HG02852 (cell line): Measurements from ENCODE around the gene CTSO.
A peak's percentile ranks its signal among the peaks of the same experiment; 100 is the strongest.
"Not testable (repeated sequence)": the region's sequence is repeated elsewhere in the genome, so short reads cannot be mapped to it uniquely, and the experiment has no call there.

ENCODE experiments used
- ATAC-seq: cut with Tn5 transposase; IDR thresholded peaks from one replicate; pipeline ENCODE4 v1.9.1; 2021; ENCODE audit warnings: mild to moderate bottlenecking, moderate library complexity; ENCODE audit not compliant: unreplicated experiment

The CTSO gene

DNA sequence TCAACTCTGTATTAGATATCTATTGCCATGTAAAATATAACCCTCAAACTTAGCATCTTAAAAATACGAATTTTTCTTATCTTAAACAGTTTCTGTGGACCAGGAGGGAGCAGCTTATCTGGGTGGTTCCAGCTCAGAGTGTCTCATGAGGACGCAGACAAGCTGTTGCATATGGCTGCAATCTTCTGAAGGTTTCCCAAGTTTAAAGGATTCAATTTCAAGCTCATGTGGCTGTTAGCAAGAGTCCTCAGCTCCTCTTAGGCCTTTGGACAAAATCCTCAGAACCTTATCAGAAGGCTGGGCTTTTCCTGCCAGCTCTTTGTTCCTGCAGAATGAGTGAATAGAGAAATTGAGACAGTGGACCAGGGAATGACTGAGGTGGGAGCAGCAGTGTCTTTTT lies 2.8 kb upstream of the CTSO start:
- no peak for ATAC-seq

DNA sequence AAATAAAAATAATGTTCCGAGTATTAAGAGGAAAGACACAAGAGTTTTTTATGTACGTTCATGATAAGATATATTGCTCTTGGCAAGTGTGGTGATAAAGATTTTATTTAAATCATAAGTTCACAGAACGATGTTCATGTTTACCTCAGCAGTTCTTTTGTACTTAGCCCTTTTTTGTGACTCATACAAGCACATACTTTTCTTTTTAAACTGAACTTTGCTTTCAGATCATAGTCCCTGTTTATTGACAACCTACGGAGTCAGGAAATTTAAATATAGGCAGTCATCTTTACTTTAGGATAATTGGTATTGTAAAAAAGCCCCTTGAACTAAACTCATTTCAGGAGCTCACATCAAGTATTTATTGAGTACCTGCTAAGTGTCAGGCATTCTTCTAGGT lies 1.3 kb upstream of the CTSO start:
- ATAC-seq: no peak

DNA sequence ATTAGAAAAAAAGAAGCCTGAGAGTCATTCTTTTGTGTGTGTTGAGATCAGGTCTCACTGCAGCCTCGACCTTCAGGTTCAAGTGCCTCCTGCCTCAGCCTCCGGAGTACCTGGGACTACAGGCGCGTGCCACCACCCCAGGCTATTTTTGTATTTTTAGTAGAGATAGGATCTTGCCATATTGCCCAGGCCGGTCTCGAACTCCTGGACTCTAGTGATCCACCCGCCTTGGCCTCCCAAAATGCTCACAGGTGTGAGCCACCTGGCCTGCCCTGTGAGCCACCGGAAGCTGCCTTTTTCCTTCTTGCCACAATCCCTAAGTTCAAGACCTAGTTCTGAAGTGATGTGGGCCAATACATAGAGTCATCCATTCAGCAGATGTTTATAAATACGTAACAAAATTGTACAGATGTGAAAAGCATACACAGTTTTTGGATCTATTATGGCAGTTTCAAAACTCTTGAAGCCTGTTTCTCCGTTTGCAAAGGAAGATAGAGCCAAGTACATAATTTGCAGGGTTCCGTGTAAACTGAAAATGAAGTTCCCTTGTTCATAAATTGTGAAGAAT lies 536 bp upstream of the CTSO start:
- no peak for ATAC-seq

DNA sequence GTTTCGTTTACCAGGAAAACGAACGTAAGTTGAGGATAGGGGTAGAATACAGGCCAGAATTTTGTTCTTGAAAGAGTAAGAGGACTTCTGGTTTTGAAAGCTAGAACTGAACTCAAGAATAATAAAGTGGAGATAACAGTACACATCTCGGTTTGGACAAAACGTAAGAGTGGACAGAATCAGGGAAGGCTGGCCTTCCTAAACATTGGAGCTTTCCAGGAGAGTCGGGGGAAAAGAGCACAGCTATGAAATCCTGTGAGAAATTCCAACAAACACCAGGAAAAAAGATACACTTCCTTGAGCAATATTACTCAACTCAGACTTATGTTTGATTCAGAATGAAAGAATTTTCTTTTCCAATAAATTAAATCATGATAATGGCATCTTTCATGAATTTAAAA lies 1.2 kb downstream of the CTSO start:
- no peak for ATAC-seq

DNA sequence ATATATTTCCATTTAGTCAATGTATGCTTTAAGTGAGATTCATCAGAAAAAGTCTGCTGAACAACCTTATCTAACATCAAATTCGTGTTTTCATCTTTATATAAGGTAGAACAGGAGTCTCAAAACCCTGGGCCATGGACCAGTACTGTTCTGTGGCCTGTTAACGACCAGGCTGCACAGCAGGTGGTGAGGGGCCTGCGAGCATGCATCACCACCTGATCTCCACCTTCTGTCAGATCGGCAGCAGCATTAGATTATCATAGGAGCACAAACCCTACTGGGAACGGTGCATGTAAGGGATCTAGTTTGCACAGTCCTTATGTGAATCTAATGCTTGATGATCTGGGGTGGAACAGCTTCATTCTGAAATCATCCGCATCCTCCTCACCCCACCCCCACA lies 3.2 kb downstream of the CTSO start:
- no peak for ATAC-seq

DNA sequence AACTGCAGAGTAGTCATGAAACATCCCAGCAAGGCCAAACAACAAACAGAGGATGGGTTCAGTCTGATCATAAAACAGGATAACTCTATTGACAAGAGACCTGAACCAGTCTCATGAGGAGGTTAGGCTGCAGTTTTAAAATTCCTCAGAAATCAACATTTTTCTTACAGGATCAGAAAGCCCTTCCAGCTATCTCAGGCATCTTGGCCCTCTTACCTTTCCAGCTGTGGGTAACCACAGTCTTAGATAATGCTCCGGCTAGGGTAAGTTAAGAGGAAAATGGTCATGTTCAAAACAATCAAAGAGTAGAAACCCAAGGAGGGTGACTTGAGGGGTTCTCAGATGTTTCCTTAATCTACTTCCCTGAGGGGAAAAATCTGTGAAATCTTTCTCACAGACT lies 5.1 kb downstream of the CTSO start:
- no peak for ATAC-seq

DNA sequence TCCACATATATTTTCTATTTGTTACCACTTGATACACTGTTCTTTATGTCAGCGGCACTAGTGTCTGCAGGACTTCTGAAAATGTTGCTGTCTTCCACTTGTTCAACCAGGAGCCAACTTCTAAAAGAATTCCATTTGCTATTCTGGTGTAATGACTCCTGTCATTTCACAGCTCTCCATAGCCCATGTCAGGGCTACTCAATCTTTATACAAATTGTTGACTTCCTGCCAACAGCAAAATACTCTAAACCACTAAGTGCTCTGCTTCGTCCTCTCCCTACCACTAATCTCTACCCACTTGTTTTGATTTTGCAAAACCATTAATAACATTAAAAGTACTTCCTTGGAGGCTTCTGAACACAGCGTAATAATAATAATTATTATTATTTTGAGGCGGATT lies 7.2 kb downstream of the CTSO start:
- no peak for ATAC-seq

DNA sequence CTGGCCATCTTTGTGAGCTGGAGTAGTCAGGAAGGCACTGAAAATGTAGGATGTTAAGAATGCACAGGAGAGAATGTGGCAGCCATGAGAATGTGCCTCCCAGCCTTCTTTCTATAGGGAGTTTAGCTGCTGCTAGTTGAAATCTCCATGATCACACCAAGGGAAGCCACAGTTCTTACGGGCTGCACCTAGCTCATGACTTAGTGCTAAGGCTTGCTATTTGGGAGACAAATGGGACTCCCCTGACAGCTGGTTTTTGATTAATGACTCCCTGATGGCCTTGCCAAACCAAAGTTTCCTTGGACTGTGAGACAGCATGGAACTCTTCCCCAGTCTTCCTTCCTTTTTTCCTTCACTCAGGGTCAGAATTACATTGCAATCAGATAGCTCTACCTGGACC lies 9.2 kb downstream of the CTSO start:
- no peak for ATAC-seq

DNA sequence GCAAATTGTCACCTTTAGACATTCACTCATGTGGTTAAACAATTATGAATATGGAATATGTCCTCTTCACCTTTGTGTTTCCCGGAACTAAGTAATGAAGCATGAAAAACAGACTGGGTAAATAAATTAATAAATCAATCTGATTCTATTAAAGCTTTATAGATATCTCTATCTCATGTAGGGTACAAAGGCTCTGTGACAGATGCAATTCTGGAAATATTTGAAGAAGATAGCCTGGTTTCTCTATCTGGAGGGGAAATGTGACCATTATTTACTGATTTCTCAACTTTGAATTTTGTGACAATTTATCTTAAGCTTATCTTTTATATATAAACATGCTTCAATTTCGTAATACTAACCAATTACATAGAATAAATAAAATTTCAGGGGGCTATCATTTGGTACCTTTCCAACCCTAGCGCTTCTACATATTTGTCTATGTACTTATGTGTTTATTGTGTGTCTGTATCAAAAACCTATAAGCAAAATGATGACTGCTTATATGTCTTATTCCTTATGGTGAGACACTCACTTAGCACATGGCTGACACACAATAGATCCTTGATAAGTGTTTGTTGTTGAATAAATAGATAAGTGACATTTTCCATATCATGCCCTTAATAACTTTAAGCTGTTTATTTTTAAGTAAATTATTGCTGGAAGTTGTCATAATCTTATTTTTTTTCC lies 9.9 kb downstream of the CTSO start:
- ATAC-seq: no peak

DNA sequence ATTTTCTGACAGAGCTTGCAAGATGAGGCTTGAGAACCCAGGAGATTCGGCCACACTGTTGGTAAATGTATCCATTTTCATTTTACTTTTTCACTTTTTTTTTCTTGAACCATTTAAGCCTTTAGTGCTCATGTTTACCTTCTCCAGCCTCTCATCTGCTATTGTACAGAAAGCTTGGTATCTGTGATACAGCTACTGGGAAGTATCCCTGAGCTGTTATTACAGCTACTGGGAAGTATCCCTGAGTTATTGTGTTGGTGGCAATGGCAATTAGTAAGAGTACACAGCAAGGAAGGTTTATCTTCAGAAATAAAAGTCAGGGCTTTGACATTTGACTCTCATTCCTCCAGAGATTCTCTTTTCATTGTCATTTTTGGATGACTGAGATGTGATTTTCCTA lies 11.8 kb downstream of the CTSO start:
- ATAC-seq: no peak

DNA sequence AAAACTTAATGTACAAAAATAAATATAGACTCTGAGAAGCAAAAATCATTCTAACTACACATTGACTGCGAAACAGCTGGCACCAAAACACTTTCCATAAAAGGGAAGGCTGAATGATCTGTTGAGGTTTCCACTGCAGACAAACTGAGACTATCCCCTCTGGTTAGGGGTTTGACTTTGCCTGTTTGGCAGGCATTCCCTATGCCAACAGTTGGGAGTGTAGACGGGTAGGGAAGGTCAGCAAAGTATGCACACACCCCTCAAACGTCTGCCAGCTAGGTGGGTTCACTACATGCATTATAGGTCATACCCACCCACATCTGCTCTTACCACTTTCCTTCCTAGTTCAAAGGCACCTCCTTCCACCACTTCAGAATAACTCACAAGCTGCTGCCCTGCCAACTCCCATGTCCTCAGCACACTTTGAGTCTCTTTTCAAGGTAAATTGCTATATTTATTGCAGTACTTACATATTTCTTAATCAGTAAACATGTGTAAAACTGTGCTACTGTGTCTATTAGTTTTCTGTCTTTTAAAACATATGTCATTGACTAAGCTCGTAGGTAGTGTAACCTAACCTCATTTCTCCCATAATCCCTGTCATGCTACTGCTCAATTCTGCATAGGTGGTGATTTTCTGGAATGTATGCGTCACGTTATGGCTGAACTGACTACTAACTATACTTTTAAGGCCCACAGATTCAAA lies 12.4 kb downstream of the CTSO start:
- no peak for ATAC-seq

DNA sequence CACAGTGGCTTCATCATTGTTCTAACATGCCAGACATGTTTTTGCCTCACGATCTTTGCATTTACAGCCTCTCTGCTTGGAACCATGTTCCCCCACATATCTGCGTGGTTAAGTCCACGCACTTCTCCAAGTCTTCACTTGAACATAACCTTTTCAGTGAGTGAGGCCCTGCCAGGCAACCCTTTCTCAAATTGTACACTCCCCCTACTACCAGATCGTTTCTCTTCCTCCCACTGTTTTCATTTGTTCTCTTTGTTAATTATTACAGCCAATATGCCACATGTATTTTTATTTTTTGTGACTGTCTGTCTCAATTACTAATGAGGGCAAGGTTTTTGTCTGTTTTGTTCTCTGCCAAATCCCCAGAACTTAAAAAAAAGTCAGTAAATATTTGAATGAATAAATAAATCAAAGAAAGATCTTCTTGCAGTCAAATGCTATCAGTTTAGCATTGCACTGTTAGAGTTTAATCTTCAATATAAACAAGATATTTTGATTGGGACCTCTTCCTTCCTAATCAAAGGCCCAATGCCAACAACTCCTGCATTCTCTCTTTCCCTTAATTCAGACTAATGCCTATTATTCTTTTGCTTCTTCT lies 18.2 kb downstream of the CTSO start:
- no peak for ATAC-seq

DNA sequence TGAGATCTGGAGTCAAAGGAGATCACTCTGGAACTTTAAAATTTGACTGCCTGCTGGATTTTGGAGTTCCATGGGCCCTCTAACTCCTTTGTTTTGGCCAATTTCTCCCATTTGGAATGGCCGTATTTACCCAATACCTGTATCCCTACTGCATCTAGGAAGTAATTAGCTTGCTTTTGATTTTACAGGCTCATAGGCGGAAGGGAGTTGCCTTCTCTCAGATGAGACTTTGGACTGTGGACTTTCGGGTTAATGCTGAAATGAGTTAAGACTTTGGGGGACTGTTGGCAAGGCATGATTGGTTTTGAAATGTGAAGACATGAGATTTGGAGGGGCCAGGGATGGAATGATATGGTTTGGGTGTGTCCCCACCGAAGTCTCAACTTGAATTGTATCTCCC lies 19.0 kb downstream of the CTSO start:
- not testable (repeated sequence) for ATAC-seq

DNA sequence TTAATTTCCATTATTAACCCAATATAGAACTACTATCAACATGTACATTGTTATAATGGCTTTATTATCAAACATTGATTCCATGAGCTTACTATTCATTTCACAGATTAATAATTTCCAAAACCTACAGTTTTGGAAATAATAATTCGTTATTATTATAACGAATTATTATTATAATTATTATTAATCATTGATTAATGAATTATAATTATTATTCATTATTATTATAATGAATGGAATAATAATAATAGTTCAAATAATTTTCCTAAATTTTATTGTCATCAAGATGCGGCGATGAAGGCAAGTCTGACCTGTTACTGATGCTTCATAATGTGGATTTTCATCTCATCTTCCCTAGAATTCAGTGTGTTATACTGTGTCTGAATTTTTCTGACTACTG lies 22.0 kb downstream of the CTSO start:
- ATAC-seq: no peak

DNA sequence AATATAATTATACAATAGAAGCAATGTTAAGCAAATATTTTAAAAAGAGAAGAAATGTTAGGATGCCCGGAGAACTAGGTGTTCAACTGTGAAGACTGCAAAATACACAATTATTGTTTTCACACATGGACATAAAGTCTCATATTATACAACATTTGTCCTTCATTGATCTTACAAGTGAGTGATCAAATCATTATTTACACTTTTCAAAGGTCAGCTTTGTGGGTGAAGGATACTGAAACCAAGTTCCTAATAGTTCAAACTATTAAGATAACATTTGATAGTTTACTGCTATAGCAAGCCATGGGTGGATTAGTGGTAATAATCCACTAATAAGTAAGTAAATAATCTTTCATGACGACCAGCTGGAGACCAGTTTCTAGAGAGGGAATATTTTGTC lies 23.3 kb downstream of the CTSO start:
- ATAC-seq: no peak

DNA sequence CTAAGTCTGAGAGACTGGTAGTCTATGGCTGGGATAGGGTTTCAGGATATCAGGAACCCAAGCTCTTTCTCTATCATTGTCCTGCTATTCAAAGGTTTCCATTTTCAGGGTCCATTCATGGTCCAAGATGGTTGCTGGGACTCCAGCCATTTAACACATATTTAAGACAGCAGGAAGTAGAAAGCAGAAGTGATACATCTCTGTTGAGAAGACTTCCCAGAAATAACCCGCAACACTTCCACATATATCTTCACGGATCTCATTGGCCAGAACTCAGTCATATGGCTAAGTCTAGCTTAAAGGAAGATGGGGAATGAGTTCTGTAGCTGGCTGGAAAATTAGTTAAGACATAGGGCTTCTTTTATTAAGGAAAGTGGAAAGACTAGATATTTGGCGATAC lies 23.8 kb downstream of the CTSO start:
- peak; percentile 61 for ATAC-seq

DNA sequence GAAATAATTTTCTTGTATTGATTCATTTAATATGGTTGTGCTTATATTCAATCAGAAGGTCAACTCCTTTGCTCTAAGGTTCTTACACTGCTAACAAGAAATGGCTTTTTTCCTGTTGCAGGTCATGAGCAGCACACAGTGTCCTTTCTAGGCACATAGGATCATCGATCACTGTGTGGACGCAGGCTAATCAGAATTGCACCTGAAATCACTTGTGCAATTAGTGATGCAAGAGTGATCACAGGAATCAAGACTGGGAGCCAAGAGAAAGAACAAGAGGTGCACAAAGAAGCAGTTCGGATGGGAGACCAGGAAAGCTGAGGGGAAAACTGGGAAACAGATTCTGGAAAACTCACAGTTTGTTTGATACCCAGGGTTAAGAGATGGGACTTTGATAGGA lies 29.0 kb downstream of the CTSO start:
- no peak for ATAC-seq

DNA sequence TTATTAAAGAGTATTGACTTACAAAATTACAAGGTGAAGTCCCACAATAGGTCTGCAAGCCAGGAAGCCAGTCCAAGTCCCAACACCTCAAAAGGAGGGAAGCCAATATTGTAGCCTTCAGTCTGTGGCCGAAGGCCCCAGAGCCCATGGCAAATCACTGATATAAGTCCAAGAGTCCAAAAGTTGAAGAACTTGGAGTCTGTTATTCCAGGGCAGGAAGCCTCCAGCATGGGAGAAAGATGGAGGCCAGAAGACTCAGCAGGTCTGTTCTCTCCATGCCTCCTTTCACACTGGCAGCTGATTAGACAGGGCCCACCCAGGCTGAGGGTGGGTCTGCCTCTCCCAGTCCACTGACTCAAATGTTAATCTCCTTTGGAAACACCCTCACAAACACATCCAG lies 32.1 kb downstream of the CTSO start:
- no peak for ATAC-seq

DNA sequence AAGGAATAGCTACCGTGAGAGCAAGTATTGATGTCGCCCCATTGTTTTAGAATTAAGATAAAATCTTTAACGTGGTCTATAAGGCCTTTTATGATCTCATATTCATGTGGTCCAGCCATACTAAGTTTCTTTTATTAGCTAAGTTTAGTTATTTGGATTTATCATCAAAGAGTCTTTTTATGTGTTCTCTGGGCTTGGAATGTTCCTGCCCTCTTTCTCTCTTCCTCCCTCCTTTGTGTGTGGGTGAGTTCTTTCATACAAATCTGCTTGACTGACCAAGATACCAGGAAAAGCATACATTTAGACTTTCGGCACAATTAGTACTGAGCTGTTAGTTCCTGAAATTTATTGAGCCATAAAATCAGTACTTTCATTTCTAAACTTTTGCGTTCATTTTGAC lies 38.9 kb downstream of the CTSO start:
- no peak for ATAC-seq

DNA sequence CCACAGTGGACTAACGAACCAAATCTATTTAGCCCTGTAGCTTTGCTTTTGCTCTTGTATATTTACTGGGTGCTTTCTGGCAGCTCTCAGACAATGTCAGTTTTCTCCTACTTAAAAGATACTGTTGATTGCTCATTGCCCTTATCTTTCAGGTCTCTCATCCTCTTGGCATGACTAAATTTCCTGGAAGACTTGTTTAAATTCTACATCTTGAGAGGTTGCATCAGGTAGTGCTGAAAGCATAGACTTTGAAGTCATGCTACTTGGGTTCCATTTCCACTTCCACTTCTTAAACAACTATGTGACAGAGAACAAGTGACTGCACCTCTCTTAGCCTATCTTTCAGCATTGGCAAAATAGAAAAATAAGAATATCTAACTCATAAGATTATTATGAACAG lies 41.8 kb downstream of the CTSO start:
- ATAC-seq: no peak

DNA sequence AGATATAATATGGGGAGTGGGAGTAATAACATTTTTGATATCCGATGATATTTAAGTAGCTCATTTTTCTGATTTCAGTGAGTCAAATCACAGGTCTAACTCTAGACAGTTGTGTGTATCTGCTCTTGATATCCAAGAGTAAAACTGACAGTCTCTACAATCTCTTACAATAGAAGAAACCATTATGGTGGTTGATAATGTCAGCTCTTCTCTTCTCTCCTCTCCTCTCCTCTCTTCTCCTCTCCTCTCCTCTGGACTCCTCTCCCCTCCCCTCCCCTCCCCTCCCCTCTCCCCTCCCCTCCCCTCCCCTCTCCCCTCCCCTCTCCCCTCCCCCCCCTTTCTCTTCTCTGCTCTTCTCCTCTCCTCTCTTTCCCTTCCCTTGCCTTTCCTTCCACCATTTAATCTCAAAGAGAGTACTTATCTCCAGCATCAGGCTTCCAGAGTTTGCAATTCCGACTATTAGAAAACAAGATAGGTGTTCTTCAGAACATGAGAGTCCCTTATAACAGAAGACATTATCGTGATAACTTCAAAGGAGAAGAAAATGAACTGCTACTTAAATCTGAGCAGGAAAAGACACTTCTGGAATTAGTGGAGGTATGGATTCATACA lies 43.9 kb downstream of the CTSO start:
- ATAC-seq: no peak
